Measurements from ENCODE around the gene SPNS1.

DNA sequence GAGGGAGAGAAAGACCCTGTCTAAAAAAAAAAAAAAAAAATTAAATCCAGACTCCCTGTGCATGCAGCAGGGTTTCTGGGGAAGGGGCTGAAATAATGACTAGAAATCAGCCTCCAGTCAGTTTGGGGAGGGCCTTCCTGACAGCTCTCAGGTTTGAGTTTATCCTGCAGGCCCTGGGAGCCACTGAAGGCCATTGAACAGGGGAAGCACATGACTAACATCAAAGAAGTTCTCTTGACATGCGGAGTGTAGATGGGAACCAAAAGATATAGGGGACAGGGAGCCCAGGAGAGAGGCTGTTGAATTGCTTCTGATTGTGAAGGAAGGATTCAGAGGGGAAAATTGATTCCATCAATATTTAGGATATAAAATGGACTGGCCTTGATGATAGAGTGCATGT lies 46.8 kb upstream of the SPNS1 start:
- TF ChIP-seq, protein P1, sequence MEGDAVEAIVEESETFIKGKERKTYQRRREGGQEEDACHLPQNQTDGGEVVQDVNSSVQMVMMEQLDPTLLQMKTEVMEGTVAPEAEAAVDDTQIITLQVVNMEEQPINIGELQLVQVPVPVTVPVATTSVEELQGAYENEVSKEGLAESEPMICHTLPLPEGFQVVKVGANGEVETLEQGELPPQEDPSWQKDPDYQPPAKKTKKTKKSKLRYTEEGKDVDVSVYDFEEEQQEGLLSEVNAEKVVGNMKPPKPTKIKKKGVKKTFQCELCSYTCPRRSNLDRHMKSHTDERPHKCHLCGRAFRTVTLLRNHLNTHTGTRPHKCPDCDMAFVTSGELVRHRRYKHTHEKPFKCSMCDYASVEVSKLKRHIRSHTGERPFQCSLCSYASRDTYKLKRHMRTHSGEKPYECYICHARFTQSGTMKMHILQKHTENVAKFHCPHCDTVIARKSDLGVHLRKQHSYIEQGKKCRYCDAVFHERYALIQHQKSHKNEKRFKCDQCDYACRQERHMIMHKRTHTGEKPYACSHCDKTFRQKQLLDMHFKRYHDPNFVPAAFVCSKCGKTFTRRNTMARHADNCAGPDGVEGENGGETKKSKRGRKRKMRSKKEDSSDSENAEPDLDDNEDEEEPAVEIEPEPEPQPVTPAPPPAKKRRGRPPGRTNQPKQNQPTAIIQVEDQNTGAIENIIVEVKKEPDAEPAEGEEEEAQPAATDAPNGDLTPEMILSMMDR (conservative IDR thresholded peaks at IDR 0.05 in 1 of 2, IDR thresholded peaks at IDR 0.05 in 1 of 2; ENCODE audit: extremely low read depth in 1 of 2, insufficient read depth in 1 of 2, low read depth in 1 of 2, low read length in 2 of 2) = no peak
- no peak for TF ChIP-seq EZH2 (IDR thresholded peaks at IDR 0.05; ENCODE audit: borderline replicate concordance, low read length)
